Activated CD4-positive, alpha-beta T cell treated with anti-CD3 and anti-CD28 coated beads for 24 hours (primary cell): Measurements from ENCODE around the gene EXT2.

ENCODE experiments used
- DNase-seq, 2 donors: peaks; one replicate each; pipeline ENCODE4 v3.0.0-alpha.2; 2020; ENCODE audit warnings: low read depth in 2 of 2

The EXT2 gene

DNA sequence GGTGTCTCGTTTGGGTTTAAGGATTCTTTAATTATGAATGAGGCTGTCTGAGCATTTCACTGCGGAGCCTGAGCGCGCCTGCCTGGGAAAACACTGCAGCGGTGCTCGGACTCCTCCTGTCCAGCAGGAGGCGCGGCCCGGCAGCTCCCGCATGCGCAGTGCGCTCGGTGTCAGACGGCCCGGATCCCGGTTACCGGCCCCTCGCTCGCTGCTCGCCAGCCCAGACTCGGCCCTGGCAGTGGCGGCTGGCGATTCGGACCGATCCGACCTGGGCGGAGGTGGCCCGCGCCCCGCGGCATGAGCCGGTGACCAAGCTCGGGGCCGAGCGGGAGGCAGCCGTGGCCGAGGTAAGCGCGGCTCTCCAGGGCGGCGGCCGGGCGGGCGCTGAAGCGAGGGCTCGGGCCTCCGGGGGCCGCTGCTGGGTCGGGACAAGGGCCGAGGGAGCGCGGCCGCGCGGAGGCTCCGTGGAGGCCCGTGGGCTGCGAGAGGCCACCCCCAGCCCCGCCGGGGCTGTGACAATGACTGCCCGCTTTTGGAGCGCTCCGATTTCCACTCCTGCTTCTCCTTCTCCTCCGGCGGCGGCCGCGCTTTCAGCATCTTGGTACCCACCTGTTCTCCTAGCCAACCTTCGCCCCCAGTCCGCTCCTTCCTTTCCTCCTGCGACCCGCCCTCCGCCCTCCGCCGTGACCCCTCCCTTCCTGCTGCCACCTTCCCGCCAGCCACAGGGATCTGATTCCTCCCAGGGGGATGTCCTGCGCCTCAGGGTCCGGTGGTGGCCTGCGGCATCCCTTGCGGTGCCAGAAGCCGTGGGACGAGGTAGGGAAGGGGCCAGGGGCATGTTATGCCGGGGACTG is at the start of gene EXT2:
TSS of gene EXT2 (plus strand) at position 173 of the 854 bp plus-strand sequence. CDS start 12,035 bp downstream, outside the sequence.
- peak; percentile 73 to 76 for DNase-seq

DNA sequence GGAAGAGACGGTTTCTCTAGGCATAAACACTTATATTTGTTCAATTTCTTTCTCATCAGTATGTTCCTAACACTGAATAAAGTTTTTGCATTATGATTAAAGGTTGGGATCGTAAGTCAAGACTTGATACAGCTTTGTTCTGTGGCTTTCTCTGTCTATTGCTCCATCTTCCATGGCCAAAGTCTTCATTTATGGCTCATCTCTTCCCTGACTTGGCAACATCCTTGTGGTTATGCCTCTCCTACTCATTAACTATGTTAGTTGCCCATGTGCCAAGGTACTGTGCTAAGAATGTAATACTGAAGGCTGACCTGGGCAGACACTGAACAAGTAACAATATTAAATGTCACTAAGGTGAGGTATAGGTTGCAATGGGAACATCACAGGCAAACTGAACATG is 49.3 kb upstream of the EXT2 start:
- no peak for DNase-seq

DNA sequence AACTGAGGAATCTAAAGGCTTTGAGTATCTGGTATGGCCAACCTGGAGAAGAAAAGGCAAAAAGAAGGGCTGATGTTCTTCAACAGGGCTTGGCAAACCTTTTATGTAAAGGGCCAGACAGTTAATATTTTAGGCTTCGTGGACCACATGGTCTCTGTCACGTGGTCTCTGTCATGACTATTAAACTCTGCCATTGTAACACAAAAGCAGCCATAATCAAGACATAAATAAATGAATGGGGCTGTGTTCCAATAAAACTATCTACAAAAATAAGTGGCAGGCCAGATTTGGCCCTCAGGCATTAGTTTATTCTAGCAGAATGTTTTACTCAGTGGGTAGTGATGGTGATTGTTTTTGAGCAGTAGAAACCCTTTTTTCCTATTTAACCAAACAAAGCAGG is 48.2 kb upstream of the EXT2 start:
- DNase-seq: no peak

DNA sequence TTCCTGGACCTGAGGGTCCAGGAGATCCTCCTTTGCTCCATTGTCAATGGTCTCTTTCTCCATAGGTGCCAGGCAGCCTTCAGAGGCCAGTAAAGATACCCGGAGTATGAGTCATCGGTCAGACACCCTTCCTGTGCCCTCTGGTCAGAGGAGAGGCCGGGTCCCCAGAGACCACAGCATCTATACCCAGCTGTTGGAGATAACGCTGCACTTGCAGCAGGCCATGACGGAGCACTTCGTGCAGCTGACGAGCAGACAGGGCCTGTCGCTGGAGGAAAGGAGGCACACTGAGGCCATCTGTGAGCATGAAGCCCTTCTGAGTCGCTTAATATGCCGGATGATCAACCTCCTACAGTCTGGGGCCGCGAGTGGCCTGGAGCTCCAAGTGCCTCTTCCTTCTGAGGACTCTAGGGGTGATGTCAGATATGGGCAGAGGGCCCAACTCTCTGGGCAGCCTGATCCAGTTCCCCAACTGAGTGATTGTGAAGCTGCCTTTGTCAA is 47.5 kb upstream of the EXT2 start, which contains the start of gene ACCSL:
TSS of gene ACCSL (plus strand) at position 51 of the 501 bp plus-strand sequence. CDS start at position 107, 56 bp downstream.
- no peak for DNase-seq

DNA sequence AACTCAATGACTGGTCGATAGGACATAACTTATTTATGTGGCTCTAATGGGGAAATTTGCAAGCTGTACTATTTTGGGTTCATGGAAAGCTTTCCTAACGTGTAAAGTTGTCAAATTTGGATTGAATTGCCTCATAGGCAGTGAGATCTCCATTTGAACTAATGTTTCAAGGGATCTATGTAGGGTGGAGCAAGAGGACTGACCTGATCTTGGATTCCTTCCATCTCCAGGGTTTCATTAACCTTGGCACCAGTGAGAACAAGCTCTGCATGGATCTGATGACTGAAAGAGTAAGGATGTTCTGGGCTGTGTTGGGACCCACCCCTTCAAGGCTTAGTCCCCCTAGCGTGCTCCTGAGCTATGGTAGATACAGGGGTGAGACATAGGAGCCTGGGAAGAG is 45.6 kb upstream of the EXT2 start:
- no peak for DNase-seq

DNA sequence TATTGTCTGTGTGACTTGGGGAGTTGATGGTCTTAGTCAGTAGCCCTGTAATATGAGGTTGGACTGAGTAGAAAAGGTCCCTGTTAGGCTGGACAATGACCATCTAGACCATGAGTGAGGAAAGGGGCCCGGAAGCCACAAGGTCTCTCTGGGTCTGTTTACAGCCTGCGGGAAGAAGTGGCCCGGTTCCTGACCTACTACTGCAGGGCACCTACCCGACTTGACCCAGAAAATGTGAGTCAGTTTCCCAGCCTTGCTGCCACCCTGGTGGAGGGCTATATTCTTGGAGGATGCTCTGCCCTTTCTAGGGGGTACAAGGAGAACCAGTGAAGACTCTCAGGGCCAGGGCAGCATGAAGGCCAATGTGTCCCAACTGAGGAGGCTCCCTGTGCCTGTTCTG is 44.3 kb upstream of the EXT2 start:
- DNase-seq: no peak

DNA sequence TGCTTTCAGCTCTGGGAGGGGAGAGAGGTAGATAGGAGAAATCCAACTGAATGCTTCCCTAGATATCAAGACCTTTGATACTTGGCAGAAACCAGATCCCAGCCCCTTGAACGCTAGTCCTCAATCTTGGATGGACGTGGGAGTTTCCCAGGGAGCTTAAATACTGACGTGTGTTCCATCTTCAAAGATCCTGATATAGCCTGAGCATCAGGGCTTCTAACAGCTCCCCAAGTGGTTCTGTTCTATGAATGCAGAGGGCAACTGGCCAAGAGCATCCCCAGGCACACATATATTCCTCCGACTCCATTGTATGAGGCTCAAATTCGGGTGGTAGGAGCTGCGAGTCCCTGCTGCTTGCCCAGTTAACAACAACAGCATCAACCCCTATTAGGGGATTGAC is 38.1 kb upstream of the EXT2 start:
- DNase-seq: no peak

DNA sequence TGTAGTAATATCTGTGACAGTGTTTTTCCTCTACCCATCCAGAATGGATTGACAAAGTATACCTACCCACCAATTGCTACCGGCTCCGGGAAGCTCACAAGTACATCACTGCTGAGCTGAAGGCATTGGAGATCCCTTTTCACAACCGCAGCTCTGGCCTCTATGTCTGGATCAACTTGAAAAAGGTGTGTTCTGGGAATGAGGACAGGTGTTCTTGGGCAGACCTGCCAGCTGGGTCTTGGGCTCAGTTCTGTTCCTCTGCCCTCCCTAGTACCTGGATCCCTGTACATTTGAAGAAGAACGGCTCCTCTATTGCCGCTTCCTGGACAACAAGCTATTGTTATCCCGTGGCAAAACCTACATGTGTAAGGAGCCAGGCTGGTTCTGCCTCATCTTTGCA is 37.2 kb upstream of the EXT2 start:
- DNase-seq: no peak

DNA sequence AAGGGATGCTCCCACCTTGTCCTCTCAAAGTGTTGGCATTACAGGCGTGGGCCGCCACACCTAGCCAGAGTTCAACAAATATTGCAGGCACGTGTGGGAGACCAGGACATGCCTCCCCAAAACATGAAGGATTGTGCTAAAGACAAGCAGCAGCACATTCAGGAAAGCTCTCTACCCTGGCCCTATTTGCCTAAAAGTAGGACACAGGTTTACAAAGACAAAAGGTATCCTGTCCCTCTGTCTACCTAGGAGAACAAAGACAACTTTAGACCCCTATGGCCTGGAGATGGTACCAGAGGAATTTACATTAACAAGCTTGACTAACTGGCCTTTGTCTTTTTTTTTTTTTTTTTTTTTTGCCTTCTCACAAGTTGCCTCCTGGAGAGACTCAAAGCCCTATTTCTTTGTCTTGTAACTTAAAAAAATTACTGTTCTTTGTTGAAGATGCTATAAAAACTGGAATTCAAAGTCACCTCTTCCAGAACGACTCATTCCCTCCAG is 30.3 kb upstream of the EXT2 start:
- DNase-seq: no peak

DNA sequence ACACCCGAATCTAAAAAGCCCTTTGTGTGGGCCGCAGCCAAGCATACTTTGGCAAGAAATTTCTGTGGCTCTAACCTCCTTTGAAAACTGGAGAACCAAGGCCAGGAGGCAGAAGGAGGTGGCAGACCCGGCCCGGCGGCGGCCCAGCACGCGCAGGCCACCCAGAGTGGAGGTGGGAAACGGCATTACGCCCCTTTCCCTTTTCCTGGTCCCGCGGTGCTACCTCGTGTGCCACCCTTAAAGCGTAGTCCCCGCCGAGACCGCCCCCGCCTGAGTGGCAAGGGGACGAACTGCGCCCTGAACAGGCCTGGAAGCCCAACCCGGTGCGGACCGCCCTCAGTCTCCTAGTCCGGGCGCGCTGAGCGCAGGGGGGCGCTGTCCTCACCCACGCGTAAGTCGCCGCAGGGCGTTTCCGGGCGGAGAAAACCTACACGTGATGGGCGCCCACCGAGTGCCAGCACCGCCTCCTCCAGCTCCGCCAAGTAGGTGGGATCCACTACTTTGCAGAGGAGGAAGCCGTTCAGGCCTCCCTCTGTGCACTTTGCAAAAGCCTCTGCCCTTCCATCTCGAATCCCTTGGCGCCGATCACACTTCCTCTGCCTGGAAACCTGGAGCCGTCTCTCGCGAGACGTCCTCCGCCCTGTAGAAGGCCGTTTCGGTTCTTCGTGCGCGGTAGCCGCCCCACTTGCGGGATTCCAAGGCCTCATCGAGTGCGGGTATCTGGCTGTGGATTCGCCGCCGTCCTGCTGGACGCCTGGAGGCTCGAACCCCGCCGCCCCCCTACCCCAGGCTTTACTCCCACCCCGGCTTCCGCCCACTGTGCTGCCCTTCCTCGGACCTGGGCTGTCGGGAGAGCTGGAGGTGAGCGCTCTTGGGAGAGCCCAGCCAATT is 29.4 kb upstream of the EXT2 start, which contains the start of gene ACCS:
TSS of gene ACCS (plus strand) at position 430 of the 891 bp plus-strand sequence. CDS start 1,358 bp downstream, outside the sequence.
- DNase-seq: peak; percentile 61 to 64

DNA sequence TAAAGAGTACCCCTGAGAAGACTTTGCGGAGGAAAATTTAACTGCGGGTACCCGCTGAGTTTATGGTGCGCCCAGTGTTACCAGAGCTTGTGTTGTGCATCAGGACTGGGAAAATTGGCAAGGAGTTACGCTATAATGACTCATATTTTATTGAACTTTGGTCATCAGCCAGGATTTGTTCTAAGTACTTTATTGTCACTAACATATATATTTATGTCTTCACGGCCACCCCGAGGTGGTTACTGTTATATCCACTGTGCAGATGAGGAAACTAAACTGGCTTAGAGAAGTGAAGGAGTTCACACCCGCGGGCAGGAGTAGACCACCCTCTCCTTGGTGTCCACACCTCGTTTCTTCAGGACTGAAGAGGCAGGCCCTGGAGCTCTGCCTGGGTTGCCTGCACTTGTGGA is 28.7 kb upstream of the EXT2 start:
- no peak for DNase-seq

DNA sequence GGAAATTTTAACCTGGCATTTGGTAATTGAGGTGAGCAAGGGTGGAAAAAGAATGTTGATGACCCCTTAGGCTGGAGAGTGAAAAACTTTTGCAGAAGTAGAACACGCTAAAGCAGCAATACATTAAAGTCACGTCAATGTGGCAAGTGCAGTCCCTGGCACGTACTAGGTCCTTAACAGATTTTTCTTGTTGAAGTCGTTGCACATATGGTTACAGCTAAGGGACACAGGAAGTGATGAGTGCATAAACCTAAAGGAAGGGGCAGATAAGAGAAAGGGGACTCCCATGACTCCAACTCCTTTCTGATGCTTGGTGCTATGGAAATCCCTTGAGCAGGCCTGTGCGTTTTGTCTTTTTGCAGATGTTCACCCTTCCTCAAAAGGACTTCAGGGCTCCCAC is 28.2 kb upstream of the EXT2 start:
- no peak for DNase-seq

DNA sequence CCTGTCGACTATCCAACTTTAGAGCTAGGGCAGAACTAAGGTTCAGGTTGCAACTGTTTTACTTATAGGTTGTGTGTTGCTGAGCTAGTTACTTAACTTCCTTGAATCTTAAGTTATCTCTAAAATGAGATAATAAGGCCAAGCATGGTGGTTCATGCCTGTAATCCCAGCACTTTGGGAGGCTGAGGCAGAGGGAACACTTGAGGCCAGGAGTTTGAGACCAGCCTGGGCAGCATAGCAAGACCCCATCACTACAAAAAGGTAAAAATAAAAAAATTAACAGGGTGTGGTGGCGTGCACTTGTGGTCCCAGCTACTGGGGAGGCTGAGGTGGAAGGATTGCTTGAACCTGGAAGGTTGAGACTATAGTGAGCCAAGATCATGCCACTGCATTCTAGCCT is 27.3 kb upstream of the EXT2 start:
- no peak for DNase-seq

DNA sequence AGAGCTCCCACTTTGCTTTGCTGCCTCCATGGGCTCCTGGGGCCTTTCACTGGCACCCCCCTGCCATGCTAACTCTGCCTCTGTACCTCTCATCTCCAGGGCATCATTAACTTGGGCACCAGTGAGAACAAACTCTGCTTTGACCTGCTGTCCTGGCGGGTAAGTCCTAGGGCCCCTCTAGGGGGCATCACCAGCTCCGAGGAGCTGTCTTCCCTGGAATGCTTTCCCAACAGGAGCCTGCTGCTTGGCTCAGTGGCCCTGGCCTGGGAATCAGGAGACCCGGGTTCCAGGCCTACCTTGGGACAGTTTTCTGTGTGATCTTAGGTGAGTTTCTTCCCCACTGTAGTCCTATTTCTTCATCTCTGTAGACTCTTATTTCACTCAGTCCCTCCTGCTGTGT is 24.3 kb upstream of the EXT2 start:
- no peak for DNase-seq

DNA sequence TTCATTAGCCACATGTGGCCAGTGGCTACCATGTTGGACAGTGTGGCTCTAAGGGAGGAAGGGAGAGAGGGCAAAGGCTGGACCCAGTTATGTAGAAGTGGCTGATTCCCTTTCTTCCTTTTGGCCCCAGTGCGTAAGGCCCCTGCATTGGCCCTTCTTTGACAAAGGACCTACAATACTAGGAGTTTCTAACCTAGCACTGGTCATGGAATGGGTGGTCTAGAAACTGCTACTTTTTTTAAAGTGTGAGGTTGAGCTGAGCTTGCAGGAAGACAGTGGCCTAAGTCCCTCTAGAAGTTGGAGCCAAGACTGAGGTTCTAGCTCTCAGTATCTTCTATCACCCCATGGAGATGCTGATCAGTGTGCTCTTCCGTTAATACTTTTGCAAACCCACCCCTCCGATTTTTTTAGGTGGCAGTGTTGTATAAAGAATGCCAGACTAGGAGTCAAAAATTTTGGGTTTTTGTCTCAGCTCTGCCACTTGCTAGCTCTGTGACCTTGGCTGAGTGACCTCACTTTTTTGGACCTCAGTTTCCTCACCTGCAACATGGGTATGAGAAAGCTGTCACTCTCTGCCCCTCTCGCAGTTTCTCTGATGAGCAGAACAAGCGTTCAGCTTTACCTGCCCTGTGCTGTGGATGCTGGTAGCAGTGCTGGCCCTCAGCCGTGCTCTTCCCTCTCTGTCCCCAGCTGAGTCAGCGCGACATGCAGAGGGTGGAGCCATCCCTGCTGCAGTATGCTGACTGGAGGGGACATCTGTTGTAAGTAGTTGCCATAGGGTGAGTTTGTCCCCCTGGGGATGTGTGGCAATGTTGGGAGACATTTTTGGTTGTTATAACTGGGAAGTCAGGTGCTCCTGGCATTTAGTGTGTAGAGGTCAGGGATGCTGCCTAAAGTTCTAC is 22.5 kb upstream of the EXT2 start:
- DNase-seq: no peak

DNA sequence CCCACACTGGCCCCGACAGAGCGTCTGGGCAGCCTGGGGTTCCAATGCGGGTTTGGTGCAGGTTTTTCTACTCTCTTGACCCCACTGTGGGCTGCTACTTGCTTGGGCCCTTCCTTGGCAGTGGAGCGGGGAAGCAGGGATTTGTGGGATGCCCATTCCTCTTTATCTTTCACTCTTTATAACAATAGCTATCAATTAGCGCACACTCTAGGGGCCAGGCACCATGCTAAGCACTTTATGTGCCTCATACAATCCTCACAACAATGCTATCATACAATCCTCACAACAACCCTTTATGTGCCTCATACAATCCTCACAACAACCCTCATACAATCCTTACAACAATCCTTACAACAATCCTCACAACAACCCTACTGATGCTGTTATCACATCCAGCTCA is 16.7 kb upstream of the EXT2 start:
- no peak for DNase-seq

DNA sequence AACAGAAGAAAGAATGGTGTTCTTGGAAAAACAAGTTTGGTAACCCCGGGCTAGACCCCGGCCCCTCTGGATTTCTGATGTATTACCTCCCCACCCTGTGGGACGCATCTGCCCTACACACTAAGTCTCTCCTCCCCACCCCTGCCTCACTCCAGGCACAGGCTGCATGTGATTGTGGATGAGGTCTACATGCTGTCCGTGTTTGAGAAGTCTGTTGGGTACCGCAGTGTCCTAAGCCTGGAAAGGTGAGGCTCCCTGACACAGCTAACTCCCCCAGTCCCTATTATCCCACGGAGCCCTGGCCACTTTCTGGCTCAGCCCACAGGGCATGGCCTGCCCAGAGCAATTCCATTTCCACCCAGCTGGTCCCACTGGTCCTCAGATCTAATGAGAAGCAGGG is 16.1 kb upstream of the EXT2 start:
- no peak for DNase-seq

DNA sequence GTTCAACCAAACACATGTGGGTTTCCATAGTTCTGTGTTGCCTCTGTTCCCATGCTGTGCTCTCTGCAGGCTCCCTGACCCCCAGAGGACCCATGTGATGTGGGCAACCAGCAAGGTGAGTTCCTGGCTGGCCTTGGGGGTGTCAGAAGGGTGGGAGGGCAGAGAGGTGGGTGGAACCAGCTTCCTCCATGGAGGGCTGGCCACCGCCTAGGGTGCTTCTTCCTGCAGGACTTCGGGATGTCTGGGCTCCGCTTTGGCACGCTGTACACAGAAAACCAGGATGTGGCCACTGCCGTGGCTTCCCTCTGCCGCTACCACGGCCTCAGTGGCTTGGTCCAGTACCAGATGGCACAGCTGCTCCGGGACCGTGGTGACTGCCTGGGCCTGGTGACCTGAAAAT is 14.5 kb upstream of the EXT2 start:
- no peak for DNase-seq

DNA sequence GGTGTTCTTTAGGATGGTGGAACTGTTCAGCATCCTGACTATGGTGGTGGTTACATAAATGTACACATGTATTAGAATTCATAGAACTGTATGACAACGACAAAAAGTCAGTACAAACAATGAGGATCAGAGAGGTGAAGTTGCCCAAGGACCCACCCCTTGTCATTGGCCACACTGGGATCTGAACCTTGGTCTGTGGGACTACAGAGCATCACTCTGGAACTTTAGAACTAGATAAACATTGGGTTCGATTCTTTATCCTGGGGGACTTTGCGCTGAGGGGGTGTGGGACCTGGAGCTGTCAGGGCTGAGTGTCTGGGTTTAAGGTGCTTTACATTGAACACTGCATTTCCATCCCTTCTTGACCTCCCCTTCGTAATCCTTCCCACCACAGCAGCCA is 12.8 kb upstream of the EXT2 start:
- DNase-seq: no peak

DNA sequence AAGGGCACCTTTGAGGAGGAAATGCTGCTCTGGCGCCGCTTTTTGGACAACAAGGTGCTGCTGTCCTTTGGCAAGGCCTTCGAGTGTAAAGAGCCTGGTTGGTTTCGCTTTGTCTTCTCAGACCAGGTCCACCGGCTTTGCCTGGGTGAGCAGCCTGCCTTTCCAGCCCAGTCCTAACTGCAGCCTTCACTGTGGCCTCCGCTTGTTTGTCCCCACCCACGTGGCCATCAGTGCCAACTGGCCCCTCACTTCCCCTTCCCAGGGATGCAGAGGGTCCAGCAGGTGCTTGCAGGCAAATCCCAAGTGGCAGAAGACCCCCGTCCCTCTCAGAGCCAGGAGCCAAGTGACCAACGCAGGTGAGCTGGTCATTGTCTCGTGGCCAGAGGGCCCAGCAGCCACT is 12.0 kb upstream of the EXT2 start:
- no peak for DNase-seq

DNA sequence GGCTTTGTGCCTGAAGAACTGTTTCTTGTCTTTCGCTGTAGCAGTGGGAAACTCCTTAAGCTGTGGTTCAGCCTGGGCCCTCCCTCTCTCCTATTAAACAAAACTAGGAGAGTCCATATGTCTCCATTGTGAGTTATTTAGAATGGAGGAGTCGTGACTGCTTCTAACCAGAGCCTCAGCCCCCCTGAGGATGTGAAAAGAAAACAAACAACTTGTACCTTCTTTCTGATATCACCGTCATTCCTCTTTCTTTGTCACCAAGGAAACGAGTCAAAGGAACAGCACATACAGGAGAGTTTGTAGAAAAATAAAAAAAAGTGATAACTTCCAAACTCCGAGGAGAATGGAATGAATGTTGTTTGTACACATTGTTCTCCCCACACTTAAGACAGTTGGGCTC is 11.6 kb upstream of the EXT2 start:
- no peak for DNase-seq
